ENCODE measurements around the gene OAT.
"Not testable (repeated sequence)": the region's sequence is repeated elsewhere in the genome, so short reads cannot be mapped to it uniquely, and the experiment has no call there.

OAT gene

GRCh38 chr10:124450783-124451057 lies 32.0 kb upstream of the OAT start:
- Mint-ChIP-seq H3K4me3 (peak overlapping the region in 1 of 2 donors; percentile 54), H3K27me3 (peaks cover 99% of the 10 kb centered on the region), H3K9me3 (no peaks in the 10 kb centered on the region), H3K27ac (no peak overlapping the region), H3K4me1 (peaks cover 27% of the 10 kb centered on the region)
- DNase-seq (no peak), ATAC-seq (no peak)

- DNase-seq (no peak), ATAC-seq (peak; percentile 50)
- Mint-ChIP-seq H3K9me3 (no peaks in the 10 kb centered on the region), H3K27me3 (peaks cover 99% of the 10 kb centered on the region), H3K4me1 (peaks cover 27% of the 10 kb centered on the region), H3K27ac (peak within 1 kb of the TSS in 1 of 2 donors; percentile 10), H3K4me3 (peak within 1 kb of the TSS; percentile 69 to 72)
Observed at GRCh38 chr10:124450012-124450782, 31.5 kb upstream of the OAT start, which contains the start of gene NKX1-2. Gene NKX1-2 (minus strand): TSS chr10:124450035. CDS start chr10:124449943, 92 bp downstream.

GRCh38 chr10:124449170-124450011 lies 30.7 kb upstream of the OAT start:
- DNase-seq (no peak), ATAC-seq (peak; percentile 37)
- Mint-ChIP-seq H3K4me1 (peaks cover 27% of the 10 kb centered on the region), H3K4me3 (peak overlapping the region; percentile 54 to 69), H3K9me3 (no peaks in the 10 kb centered on the region), H3K27ac (peak overlapping the region in 1 of 2 donors; percentile 10), H3K27me3 (peaks cover 99% of the 10 kb centered on the region)

DNA sequence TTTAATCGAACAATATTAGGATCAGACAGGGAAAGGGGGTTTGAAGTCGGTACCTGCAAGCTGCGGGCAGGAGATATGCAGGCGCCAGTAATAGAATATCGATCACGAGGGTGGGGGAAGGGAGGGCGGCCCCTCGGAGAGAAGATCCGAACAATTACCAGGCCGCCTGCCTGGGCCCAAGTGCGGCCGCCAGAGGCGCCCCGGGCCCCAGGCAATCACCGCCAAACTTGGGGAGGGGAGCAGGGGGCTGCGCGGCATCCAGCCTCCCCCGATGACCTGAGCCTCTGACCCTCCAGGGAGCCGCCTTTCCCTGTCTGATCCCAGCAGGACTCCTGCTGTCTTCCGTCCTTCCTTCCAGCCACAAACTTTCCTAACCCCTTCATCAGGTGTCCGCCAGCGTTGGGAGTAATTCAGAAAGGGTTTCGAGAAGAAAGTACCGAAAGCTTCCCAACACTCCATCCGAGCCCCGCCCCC lies 30.0 kb upstream of the OAT start:
- no peaks in the 10 kb centered on the region for H3K9me3 Mint-ChIP-seq
- peaks cover 27% of the 10 kb centered on the region for H3K4me1 Mint-ChIP-seq
- H3K27me3 Mint-ChIP-seq, result peaks cover 95% of the 10 kb centered on the region
- DNase-seq (no peak), ATAC-seq (no peak)
- H3K4me3 Mint-ChIP-seq, result peak overlapping the region; percentile 54 to 69
- H3K27ac Mint-ChIP-seq, result peak overlapping the region in 1 of 2 donors; percentile 10

- no peak for DNase-seq
- Mint-ChIP-seq H3K4me3 (peak overlapping the region; percentile 76 to 79), H3K9me3 (no peaks in the 10 kb centered on the region), H3K4me1 (peaks cover 27% of the 10 kb centered on the region), H3K27me3 (peaks cover 97% of the 10 kb centered on the region), H3K27ac (peak overlapping the region in 1 of 2 donors; percentile 48)
- ATAC-seq, result peak; percentile 54
Observed at GRCh38 chr10:124447751-124448466, 29.2 kb upstream of the OAT start.

DNA sequence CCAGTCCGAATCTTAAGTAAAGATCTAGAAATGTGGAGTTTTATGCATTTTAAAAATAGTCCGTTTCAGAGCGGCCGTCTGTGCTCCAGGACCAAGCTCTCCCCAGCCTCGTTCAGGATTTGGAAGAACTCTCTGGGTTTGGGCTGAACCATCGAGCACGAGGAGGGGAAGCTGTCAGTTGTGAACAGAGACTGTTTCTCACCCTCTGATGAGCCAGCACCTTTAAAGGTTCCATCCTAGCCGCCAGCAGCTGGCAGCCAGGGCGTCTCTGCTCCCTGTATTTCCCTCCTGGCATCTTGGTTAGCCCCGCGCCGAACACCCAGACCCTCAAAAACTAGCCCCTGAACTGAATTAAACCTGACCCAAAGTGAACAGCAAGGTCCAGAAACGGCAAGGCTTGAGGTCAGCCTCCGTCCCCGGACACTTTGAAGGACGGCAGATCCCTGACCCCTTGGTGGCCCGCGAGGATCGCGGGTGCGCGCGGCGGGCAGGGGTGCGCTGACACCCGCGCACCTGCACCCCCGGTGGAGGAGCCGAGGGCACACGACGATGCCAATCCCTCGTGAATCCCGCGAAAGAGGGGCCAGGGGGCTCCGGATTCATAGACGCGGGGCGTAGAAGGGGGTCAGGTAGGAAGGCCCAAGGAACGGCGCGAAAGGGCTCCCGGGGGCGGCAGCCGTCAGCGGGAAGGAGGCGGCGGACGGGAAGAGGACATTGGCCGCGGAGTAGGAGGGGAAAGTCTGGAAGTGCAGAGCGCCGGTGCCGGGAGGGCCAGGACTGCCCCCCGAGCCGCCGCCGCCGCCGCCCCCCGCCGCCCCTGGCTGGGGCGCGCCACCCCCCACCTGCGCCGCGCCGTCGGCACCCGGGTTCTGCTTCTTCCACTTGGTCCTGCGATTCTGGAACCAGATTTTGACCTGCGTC lies 28.4 kb upstream of the OAT start:
- DNase-seq (no peak), ATAC-seq (no peak)
- H3K9me3 Mint-ChIP-seq, result no peaks in the 10 kb centered on the region
- H3K27me3 Mint-ChIP-seq, result peaks cover 97% of the 10 kb centered on the region
- H3K27ac Mint-ChIP-seq, result no peak overlapping the region
- H3K4me1 Mint-ChIP-seq, result peaks cover 27% of the 10 kb centered on the region
- peak overlapping the region; percentile 59 to 73 for H3K4me3 Mint-ChIP-seq

DNA sequence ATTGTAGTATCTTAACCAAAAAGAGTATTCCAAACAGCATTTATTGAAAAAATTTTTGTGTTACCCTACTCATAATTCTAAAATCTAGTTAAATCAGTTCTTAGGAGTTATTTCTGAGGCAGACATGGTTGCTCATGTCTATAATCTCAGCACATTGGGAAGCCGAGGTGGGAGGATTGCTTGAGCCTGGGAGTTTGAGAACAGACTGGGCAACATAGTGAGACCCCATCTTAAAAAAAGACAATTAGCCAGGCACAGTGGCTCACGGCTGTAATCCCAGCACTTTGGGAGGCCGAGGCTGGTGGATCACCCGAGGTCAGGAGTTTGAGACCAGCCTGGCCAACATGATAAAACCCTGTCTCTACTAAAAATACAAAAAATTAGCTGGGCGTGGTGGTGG lies 23.0 kb upstream of the OAT start:
- not testable (repeated sequence) for DNase-seq, H3K27ac Mint-ChIP-seq, ATAC-seq, H3K4me1 Mint-ChIP-seq, H3K4me3 Mint-ChIP-seq, H3K9me3 Mint-ChIP-seq
- peaks cover 50% of the 10 kb centered on the region for H3K27me3 Mint-ChIP-seq

DNA sequence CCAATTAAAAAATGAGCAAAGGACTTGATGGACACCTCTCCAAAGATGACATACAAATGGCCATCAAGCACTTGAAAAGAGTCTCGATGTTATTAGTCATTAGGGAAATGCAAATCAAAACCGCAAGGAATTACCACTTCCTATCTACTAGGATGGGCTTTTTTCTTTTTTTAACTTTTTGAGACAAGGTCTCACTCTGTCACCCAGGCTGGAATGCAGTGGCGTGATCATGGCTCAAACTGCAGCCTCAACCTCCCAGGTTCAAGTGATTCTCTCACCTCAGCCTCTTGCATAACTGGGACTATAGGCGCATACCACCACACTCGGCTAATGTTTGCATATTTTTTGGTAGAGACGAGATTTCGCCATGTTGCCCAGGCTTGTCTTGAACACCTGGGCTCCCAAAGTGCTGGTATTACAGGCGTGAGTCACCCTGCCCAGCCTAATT lies 17.5 kb upstream of the OAT start:
- H3K27me3 Mint-ChIP-seq, result peaks cover 10% of the 10 kb centered on the region
- H3K4me1 Mint-ChIP-seq, result no peaks in the 10 kb centered on the region
- H3K27ac Mint-ChIP-seq, result no peak overlapping the region
- DNase-seq, result no peak
- no peak overlapping the region for H3K4me3 Mint-ChIP-seq
- no peaks in the 10 kb centered on the region for H3K9me3 Mint-ChIP-seq
- ATAC-seq, result peak; percentile 55

DNA sequence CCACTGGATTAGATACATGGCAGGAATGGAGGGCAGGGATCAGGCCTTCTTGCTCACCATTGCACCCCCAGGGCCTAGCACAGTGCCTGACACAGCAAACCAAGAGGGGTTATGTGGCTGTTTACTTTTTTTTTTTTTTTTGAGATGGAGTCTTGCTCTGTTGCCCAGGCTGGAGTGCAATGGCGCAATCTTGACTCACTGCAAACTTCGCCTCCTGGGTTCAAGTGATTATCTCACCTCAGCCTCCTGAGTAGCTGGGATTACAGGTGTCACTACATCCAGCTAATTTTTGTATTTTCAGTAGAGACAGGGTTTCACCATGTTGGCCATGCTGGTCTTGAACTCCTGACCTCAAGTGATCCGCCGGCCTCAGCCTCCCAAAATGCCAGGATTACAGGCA lies 17.0 kb upstream of the OAT start:
- H3K4me3 Mint-ChIP-seq, H3K4me1 Mint-ChIP-seq, H3K27ac Mint-ChIP-seq, H3K9me3 Mint-ChIP-seq, DNase-seq, ATAC-seq: not testable (repeated sequence)
- H3K27me3 Mint-ChIP-seq, result peaks cover 15% of the 10 kb centered on the region

- DNase-seq (no peak), ATAC-seq (no peak)
- Mint-ChIP-seq H3K4me1 (no peaks in the 10 kb centered on the region), H3K27ac (no peak overlapping the region), H3K4me3 (no peak overlapping the region), H3K27me3 (peaks cover 8% of the 10 kb centered on the region), H3K9me3 (no peaks in the 10 kb centered on the region)
Observed at GRCh38 chr10:124433461-124433860, 14.7 kb upstream of the OAT start.

GRCh38 chr10:124430077-124430476 lies 11.4 kb upstream of the OAT start:
- Mint-ChIP-seq H3K27me3 (peaks cover 24% of the 10 kb centered on the region), H3K27ac (no peak overlapping the region), H3K4me1 (no peaks in the 10 kb centered on the region), H3K9me3 (no peaks in the 10 kb centered on the region), H3K4me3 (no peak overlapping the region)
- no peak for ATAC-seq
- no peak for DNase-seq

GRCh38 chr10:124429576-124429975 lies 10.9 kb upstream of the OAT start:
- no peak overlapping the region for H3K4me3 Mint-ChIP-seq
- H3K4me1 Mint-ChIP-seq, result no peaks in the 10 kb centered on the region
- peaks cover 25% of the 10 kb centered on the region for H3K27me3 Mint-ChIP-seq
- no peak for DNase-seq
- H3K27ac Mint-ChIP-seq, result no peak overlapping the region
- ATAC-seq, result no peak
- no peaks in the 10 kb centered on the region for H3K9me3 Mint-ChIP-seq

- H3K9me3 Mint-ChIP-seq, result no peaks in the 10 kb centered on the region
- ATAC-seq (no peak), DNase-seq (no peak)
- no peak overlapping the region for H3K4me3 Mint-ChIP-seq
- no peaks in the 10 kb centered on the region for H3K4me1 Mint-ChIP-seq
- H3K27me3 Mint-ChIP-seq, result peaks cover 32% of the 10 kb centered on the region
- peak overlapping the region; percentile 6 to 81 for H3K27ac Mint-ChIP-seq
Observed at GRCh38 chr10:124428207-124428777, 9.6 kb upstream of the OAT start.

- DNase-seq (no peak), ATAC-seq (no peak)
- peaks cover 39% of the 10 kb centered on the region for H3K27me3 Mint-ChIP-seq
- H3K27ac Mint-ChIP-seq, result no peak overlapping the region
- H3K4me1 Mint-ChIP-seq, result no peaks in the 10 kb centered on the region
- no peak overlapping the region for H3K4me3 Mint-ChIP-seq
- H3K9me3 Mint-ChIP-seq, result no peaks in the 10 kb centered on the region
Observed at GRCh38 chr10:124425227-124425962, 6.7 kb upstream of the OAT start.
